ENCODE results near the gene EIF4G1.

GRCh38 chr3:184378651-184379357, 64.4 kb downstream of the EIF4G1 start:
- TF ChIP-seq EZH2 (IDR thresholded peaks at IDR 0.05) (no peak), POLR2AphosphoS5 (IDR thresholded peaks at IDR 0.05; ENCODE audit: borderline replicate concordance, low read depth, low read length) (no peak), FOXP2 (optimal IDR thresholded peaks at IDR 0.05; ENCODE audit: control extremely low read depth, extremely low read length, insufficient read depth) (no peak)

All from SK-N-MC (cell line).